Measurements from ENCODE around the gene AR. TPM values are rescaled to one million over a fixed set of nuclear protein-coding genes. Genes with fewer than 3 reads are reported as not detected.

AR gene
- total RNA-seq, 1 donor from 2014 or later, result 4.0 TPM

DNA sequence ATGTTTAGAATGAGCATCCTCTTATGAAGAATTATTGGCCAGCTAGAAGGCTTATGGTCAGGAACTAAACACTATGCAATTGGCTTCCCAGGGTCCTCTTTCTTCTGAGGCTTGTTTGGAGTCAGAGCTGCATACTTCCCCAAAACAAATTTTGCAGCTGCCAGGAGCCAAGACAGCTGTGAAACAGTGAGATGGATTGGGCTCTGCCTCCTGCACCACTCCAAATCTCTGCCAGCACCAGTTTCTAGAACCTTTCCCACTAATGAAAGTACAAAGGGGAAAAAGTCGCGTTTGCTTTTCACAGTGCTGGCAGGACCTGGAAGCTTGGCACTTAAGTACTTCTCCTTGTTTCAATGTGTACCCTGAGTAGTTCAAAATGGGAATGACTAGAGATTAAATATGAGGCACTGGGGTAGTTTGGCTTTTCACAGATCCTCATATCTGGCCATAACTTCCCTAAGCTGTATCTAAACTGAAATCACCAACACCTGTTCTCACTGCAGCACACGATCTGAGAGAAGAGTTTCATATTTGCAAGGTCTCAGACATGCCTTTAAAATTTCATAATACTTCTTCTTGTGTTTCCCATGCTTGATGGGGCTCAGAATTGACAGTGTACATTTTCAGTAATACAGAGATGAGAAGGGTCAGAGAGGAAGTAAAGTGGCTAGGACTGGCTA, 20.7 kb upstream of the AR start:
- Mint-ChIP-seq H3K27me3 (ENCODE audit: low read depth) (peaks cover 6% of the 10 kb centered on the region), H3K9me3 (ENCODE audit: low read depth) (peaks cover 13% of the 10 kb centered on the region), H3K4me1 (ENCODE audit: low read depth) (peaks cover 7% of the 10 kb centered on the region), H3K27ac (ENCODE audit: unreplicated experiment) (no peak overlapping the region), H3K36me3 (ENCODE audit: low read depth) (no peaks in the 10 kb centered on the region), H3K4me3 (ENCODE audit: unreplicated experiment) (no peak overlapping the region)
- TF ChIP-seq, protein P1, sequence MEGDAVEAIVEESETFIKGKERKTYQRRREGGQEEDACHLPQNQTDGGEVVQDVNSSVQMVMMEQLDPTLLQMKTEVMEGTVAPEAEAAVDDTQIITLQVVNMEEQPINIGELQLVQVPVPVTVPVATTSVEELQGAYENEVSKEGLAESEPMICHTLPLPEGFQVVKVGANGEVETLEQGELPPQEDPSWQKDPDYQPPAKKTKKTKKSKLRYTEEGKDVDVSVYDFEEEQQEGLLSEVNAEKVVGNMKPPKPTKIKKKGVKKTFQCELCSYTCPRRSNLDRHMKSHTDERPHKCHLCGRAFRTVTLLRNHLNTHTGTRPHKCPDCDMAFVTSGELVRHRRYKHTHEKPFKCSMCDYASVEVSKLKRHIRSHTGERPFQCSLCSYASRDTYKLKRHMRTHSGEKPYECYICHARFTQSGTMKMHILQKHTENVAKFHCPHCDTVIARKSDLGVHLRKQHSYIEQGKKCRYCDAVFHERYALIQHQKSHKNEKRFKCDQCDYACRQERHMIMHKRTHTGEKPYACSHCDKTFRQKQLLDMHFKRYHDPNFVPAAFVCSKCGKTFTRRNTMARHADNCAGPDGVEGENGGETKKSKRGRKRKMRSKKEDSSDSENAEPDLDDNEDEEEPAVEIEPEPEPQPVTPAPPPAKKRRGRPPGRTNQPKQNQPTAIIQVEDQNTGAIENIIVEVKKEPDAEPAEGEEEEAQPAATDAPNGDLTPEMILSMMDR (IDR thresholded peaks at IDR 0.05), result no peak
- DNase-seq (ENCODE audit: low spot score), result no peak

DNA sequence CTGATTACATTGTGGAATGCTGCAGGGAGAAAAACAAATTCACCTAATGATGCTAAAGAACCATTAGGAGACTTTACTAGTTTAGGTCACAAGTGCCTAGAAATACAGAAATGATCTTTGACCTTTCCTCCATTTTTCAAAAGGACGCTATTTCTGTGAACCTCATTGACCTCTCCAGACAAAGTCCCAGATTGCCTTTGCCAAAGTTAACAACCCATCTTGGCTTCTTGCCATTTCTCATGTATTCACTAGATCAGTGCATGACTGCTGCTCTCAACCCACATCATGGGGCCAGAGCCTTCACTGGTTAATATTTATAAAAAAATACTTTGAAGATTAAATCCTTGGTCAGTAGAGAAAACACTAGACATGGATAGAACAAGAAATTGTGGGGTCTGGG, 19.9 kb upstream of the AR start:
- Mint-ChIP-seq H3K27ac (ENCODE audit: unreplicated experiment) (no peak overlapping the region), H3K27me3 (ENCODE audit: low read depth) (peaks cover 6% of the 10 kb centered on the region), H3K36me3 (ENCODE audit: low read depth) (no peaks in the 10 kb centered on the region), H3K9me3 (ENCODE audit: low read depth) (peaks cover 10% of the 10 kb centered on the region), H3K4me1 (ENCODE audit: low read depth) (peaks cover 7% of the 10 kb centered on the region), H3K4me3 (ENCODE audit: unreplicated experiment) (no peak overlapping the region)
- DNase-seq (ENCODE audit: low spot score), result no peak
- TF ChIP-seq, protein P1 (IDR thresholded peaks at IDR 0.05), result no peak

DNA sequence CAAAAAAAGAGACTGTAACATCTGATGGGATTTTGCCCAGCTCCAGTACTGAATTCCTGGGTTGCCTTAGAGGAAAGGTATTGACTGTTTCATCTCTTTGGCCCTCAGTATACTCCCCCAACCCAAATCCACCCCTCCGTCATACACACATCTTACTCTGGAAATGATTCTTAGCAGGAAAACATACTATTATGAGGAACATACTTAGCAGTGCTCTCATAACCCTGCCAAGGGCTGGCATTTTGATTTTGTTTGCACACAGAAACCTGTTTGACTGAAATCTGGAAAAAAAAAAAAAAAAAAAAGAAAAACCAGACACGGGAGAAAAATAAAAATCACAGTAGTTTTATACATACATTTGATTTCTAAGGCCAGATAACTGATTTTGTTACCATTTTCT, 19.4 kb upstream of the AR start:
- Mint-ChIP-seq H3K9me3 (ENCODE audit: low read depth) (peaks cover 7% of the 10 kb centered on the region), H3K36me3 (ENCODE audit: low read depth) (no peaks in the 10 kb centered on the region), H3K27me3 (ENCODE audit: low read depth) (peaks cover 6% of the 10 kb centered on the region), H3K27ac (ENCODE audit: unreplicated experiment) (no peak overlapping the region), H3K4me3 (ENCODE audit: unreplicated experiment) (no peak overlapping the region), H3K4me1 (ENCODE audit: low read depth) (peaks cover 7% of the 10 kb centered on the region)
- DNase-seq (ENCODE audit: low spot score), result no peak
- TF ChIP-seq, protein P1 (IDR thresholded peaks at IDR 0.05), result no peak

DNA sequence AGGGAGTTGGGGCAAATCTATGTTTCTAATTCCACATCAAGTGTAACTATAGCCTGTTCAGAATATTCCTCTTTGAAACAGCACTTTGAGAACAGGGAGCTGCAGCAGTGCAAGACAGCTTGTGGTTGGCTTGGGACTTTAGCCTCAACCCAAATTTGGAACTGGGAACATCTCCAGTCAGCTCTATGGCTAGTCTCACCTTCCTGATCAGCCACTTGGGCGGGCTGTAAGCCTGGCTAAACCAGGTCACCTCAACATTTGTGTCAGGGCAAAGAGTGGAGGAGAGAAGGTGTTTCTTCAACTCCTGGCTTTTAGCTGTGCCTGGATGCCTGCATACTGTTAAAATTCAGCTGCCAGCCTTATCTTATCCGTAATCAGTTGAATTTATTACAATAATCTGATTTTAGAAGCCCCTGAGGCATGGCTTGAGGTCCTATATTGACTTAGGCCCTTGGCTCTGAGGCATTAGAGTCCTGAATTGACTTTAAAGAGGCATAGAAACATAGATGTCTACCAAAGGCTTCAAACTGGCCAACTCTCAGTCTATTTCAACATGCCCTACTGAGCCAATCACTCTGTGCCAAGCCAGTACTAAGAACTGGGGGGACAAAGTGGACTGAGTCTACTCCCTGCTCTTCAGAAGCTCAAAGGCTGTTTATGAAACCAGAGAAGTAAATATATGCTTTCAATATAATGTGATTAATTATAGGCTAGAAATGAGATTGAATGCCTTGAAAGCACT, 18.7 kb upstream of the AR start:
- TF ChIP-seq, protein P1 (IDR thresholded peaks at IDR 0.05), result no peak
- H3K9me3 Mint-ChIP-seq (ENCODE audit: low read depth), result peaks cover 6% of the 10 kb centered on the region
- H3K4me1 Mint-ChIP-seq (ENCODE audit: low read depth), result peaks cover 7% of the 10 kb centered on the region
- H3K27me3 Mint-ChIP-seq (ENCODE audit: low read depth), result peaks cover 6% of the 10 kb centered on the region
- no peak overlapping the region for H3K27ac Mint-ChIP-seq (ENCODE audit: unreplicated experiment)
- no peak overlapping the region for H3K4me3 Mint-ChIP-seq (ENCODE audit: unreplicated experiment)
- DNase-seq (ENCODE audit: low spot score), result no peak
- H3K36me3 Mint-ChIP-seq (ENCODE audit: low read depth), result no peaks in the 10 kb centered on the region

DNA sequence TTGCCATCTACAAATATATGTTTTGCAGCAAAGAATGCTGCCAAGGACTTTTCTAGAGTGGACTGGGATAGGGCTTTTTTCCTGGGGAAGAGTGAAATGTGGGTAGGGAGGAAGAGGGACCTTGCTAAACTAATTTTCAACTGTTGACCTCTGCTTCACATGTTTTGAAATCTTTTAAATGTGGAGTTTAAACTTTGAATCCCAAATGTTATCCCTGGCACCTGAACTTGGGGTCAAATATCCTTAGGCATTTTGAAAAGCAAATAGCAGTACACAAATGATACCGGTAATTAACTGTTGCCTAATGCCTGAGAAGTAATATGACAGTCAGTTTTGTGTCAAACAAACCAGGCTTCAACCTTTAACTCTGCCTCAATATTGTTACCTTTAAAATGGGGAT, 7.3 kb upstream of the AR start:
- Mint-ChIP-seq H3K36me3 (ENCODE audit: low read depth) (peaks cover 2% of the 10 kb centered on the region), H3K4me1 (ENCODE audit: low read depth) (no peaks in the 10 kb centered on the region), H3K27me3 (ENCODE audit: low read depth) (no peaks in the 10 kb centered on the region), H3K9me3 (ENCODE audit: low read depth) (peaks cover 25% of the 10 kb centered on the region), H3K4me3 (ENCODE audit: unreplicated experiment) (no peak overlapping the region), H3K27ac (ENCODE audit: unreplicated experiment) (no peak overlapping the region)
- DNase-seq (ENCODE audit: low spot score), result no peak
- TF ChIP-seq, protein P1 (IDR thresholded peaks at IDR 0.05), result no peak
